DND-41 (cell line): ENCODE measurements around the gene AATK.

ENCODE experiments used
- CTCF ChIP-seq: IDR thresholded peaks from 2 replicates; pipeline ENCODE4 v1.5.1; 2012; ENCODE audit warnings: borderline replicate concordance, low read length, moderate library complexity, mild to moderate bottlenecking; ENCODE audit not compliant: poor library complexity, severe bottlenecking; ENCODE audit errors: extremely low read depth
- EZH2 ChIP-seq: IDR thresholded peaks from 3 replicates; pipeline ENCODE4 v1.6.1; 2012; ENCODE audit warnings: borderline replicate concordance, low read depth, mild to moderate bottlenecking, moderate library complexity, low read length, inconsistent platforms; ENCODE audit not compliant: severe bottlenecking

DNA sequence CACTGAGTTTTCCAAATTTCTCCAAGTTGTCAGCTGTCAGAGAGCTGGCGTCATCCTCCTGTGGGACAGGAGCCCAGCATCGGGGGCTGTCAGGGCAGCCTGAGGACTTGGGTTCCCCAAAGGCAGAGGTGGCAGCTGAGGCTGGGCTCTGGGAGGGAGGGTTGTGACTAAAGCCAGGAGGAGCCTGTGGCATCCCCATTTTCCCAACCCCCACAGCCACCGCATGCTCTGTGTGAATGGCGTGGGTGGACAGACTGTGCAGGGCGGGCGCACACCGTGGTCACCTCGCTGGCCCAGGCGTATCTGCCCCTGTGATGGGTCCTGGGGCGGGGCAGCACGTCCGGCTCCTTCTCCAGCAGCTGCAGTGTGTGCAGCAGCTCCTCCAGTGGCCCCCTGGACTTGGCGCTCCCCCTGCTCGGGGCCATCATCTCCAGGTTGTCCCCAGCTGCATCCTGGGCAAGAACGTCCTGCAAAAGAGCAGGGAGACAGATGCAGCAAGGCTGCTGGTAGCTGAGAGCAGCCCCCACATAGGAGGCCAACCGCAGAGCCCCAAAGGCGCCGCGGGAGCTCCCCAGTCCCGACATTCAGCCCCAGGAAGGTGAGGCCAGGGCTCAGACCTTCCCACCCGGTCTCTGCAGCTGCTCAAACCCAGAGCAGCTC, 31.9 kb upstream of the AATK start:
- TF ChIP-seq CTCF (no peak), EZH2 (no peak)
